ENCODE data around the gene AGFG1. TPM values are rescaled to one million over a fixed set of nuclear protein-coding genes. Genes with fewer than 3 reads are reported as not detected.
"Not testable (repeated sequence)": the region's sequence is repeated elsewhere in the genome, so short reads cannot be mapped to it uniquely, and the experiment has no call there.

Gene AGFG1
- total RNA-seq, 1 donor from 2014 or later: 74.5 TPM

DNA sequence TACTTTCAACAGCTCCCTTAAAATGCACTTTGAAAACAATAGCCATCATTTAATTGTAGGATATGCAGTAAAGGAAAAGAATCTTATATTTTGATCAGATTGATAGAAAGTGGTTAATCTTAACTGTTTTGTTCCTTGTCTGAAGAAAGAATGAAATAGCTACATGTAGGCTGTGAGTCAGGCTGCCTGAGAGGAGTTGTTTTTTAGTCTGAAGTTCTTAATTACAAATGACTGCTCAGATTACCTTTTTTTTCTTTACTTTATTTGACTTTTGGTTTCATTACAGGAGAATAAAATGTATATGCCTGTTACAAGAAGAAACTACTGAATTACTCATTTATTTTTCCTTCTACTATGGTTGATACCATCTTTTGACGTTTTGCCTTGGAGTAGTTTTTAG lies 56.8 kb downstream of the AGFG1 start:
- intact Hi-C loops (cut with micrococcal nuclease): no loop called here

DNA sequence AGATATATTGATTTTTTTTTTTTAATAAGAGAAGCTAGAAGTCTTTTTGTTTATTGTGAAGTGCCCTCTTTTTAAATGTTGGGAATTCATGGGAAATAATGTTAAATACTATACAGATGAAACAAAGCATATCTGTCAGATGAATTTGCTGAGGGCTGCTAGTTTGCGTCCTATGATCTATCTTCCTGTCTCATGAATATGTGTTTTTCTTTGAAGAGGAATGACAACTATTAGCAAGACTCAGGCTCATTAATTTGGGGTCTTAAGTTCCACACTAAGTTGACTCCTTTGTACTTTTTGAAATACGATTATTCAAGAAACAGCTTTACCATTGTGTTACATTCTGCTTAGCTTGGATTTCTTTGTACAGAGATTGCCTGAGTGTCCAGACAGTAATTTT lies 57.9 kb downstream of the AGFG1 start:
- intact Hi-C loops (cut with micrococcal nuclease): no loop called here

DNA sequence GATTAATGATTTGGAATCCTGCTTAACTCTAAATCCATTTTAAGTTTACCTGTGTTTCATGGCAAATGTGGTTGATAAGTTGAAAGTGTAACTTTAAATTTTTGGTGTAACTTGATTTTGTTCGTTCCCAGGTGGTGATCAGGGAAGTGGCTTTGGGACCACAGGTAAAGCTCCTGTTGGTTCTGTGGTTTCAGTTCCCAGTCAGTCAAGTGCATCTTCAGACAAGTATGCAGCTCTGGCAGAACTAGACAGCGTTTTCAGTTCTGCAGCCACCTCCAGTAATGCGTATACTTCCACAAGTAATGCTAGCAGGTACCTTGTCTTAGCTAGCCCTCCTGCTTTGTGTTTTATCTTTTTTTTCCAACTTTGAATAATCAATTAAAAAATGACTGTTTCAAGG lies 62.8 kb downstream of the AGFG1 start:
- intact Hi-C loops (cut with micrococcal nuclease): no loop called here

DNA sequence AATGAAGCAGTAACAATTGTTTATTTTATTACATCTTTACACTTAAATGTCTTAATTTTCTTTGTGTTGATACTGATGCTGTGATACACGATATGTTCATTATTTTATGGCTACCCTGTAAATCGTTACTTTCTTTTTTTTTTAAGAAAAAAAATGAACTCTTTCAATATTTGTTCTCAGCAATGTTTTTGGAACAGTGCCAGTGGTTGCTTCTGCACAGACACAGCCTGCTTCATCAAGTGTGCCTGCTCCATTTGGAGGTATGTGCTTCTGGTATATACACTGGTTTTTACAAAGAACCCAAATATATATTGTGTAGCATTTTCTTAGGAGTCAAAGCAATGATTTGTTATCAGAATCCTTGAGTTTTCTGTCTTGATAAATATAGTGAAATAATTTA lies 64.5 kb downstream of the AGFG1 start:
- intact Hi-C loops (cut with micrococcal nuclease): no loop called here

DNA sequence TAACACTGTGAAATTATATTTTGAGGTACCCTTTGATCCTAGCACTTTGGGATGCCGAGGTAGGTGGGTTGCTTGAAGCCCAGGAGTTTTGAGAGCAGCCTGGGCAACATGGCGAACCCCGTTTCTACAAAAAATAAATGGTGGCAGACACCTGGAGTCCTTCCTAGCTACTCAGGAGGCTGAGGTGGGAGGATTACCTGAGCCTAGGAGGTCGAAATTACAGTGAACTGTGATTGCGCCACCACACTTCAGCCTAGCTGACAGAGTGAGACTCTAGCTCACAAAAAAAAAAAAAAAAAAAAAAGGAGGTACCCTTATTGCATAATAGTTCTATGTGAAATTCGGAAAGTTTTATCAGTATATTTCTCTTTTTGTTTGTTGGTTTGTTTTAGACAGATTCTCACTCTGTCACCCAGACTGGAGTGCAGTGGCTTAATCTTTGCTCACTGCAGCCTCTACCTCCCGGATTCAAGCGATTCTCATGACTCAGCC lies 67.6 kb downstream of the AGFG1 start:
- intact Hi-C loops (cut with micrococcal nuclease): no loop called here

DNA sequence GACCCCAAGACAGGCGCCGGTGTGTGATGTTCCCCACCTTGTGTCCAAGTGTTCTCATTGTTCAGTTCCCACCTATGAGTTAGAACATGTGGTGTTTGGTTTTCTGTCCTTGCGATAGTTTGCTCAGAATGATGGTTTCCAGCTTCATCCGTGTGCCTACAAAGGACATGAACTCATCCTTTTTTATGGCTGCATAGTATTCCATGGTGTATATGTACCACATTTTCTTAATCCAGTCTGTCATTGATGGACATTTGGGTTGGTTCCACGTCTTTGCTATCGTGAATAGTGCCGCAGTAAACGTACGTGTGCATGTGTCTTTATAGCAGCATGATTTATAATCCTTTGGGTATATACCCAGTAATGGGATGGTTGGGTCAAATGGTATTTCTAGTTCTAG lies 68.4 kb downstream of the AGFG1 start:
- intact Hi-C loops (cut with micrococcal nuclease): not testable (repeated sequence)

DNA sequence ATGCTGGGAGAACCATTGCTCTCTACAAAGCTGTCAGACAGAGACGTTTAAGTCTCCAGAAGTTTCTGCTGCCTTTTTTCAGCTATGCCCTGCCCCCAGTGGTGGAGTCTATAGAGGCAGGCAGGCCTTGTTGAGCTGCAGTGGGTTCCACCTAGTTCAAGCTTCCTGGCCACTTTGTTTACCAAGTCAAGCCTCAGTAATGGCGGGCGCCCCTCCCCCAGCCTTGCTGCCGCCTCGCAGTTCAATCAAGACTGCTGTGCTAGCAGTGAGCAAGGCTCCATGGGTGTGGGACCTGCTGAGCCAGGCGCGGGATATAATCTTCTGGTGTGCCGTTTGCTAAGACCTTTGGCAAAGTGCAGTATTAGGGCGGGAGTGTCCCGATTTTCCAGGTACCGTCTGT lies 74.0 kb downstream of the AGFG1 start:
- intact Hi-C loops (cut with micrococcal nuclease): no loop called here

DNA sequence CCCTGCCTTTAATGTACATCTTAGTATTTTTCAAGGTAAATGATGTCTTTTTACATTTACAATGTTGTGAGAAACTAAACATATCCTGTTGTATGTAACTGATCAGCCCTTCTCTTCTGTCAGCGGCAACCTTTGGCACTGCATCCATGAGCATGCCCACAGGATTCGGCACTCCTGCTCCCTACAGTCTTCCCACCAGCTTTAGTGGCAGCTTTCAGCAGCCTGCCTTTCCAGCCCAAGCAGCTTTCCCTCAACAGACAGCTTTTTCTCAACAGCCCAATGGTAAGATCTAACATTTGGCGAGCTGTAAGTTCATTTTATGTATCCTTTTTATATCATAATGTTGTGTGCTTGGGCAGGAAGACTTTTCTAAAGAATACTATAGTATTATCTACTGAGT lies 79.9 kb downstream of the AGFG1 start:
- intact Hi-C loops (cut with micrococcal nuclease): no loop called here

DNA sequence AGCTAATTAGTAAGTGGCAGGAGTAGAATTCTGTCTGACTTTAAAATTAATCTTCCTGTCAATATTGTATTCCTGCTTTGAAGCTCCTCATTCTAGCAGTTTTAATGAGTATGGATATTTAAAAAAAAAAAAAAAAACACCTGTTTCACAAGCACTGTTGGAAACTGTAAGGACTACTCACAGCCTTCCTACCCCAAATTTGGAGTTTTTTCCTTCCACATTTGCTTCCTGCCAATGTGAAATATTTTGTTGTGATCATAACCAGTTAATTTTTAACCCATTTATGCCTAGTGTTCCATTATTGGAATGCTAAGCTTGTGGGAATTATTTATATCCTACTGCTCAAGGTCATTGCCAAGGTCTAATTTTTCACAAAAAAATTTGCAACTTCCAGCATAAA lies 90.6 kb downstream of the AGFG1 start:
- intact Hi-C loops (cut with micrococcal nuclease): no loop called here

DNA sequence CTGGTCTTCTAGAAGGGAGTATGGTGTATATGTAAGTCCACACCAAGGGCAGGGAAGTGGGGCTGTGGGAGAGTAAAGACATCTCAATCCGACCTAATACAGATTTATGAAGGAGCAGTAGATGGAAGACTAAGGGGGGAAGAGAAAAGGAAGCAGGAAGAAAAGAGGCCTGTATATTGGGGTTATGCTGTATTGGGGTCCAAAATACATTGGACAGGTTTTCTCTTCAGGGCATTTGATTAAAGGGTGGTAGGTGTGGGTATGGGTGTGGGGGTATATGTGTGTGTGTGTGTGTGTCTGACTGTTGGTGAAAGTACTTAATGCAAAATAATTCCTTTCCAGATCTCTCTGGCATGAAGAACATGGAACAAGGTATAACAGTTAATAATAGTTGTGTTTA lies 93.1 kb downstream of the AGFG1 start:
- intact Hi-C loops (cut with micrococcal nuclease): no loop called here

DNA sequence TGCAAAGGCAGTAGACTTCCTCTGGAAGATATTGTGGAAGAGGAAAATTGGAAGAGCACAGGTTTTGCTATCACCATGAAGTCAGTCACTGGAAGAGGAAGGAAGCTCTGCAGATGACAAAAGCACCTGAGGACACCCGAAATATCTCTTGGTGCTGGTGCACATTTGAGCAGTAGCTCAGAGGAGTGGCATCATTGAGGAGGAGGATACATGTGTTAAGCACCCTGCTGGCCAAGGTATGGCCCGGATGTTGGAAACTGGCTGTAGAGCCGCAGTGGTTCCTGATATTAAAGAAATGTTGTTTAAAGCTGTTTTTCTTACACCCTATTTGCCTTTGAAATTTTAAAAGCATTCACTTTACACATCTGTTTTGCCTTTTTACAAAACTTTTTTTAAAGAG lies 94.1 kb downstream of the AGFG1 start:
- intact Hi-C loops (cut with micrococcal nuclease): no loop called here

DNA sequence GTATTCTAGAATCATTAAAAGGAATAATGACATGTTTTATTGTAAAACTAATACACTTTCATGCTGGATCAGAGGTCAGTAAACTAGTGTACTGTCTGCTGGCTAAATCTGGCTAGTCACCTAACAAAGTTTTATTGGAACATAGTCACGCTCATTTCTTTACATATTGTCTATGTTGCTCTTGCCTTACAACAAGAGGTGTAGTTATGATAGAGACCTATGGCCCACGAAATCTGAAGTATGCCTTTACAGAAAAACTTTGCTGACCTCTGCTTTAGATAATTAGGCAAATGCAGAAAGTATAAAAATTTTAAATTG lies 96.9 kb downstream of the AGFG1 start:
- intact Hi-C loops (cut with micrococcal nuclease): no loop called here

DNA sequence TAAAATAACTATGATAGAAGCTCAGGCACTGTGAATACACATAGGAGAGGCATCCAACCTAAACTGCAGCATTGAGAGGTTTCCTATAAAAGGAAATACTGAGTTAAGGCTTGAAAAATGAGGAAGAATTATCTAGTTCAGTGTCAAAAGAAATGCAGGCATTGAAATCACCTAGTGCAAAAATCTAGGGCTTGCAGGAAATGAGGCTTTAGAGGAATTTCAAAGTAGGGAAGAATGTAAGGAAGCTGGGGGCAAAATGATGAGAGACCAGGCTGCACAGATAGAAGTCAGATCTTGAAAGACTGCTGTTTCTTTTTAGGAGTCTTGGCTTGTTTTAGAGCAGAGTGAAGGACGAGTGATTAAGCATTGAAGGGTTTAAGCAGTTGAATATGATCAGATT lies 98.7 kb downstream of the AGFG1 start:
- intact Hi-C loops (cut with micrococcal nuclease): no loop called here

DNA sequence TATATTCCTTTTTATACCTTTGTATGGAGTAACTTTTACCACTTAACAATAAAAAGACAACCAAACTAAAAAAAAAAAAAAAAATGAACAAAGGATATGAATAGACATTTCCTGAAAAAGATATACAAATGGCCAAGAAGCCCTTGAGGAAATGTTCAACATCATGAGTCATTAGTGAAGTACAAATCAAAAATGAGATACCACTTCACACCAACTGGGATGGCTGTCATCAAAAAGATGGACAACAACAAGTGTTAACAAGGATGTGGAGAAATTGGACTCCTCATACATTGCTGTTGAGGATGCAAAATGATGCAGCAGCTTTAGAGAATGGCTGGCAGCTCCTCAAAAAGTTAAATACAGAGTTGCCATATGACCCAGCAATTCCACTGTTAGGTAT lies 104.2 kb downstream of the AGFG1 start:
- intact Hi-C loops (cut with micrococcal nuclease): no loop called here

DNA sequence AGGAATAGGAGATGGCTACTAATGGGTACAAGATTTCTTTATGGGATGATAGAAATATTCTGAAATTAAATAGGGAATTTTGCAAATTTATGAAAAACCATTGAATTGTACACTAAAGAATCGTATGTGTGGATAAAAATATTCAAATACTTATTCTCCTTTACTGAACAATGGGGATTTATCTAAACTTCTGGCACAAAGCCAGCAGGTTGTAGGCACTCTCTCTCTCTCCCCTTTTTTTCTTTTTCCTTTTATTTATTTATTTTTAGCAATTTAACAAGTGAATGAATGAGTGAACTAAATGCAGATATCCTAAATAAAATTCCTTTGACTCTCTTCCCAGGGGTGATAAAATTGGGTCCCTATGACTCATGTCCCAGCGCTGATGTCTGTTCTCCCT lies 104.9 kb downstream of the AGFG1 start:
- intact Hi-C loops (cut with micrococcal nuclease): no loop called here

DNA sequence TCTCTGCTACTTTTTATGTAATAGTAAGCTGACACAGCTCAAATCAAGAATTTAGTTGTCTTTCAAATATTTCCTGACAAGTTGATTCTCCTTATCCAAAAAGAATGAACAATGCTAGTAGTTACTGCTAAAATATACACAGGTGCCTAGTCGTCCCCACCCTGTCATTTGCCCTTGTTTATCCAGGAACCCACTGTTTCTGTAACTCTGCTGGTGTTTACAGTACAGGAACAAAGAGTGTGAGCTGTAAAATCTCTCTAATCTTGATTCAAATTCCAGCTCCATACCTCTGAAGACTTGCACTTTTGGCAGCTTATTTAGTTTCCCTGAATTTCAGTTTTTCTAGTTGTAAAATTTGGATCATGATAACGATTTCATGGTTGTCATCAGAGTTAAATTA lies 105.6 kb downstream of the AGFG1 start:
- intact Hi-C loops (cut with micrococcal nuclease): no loop called here

DNA sequence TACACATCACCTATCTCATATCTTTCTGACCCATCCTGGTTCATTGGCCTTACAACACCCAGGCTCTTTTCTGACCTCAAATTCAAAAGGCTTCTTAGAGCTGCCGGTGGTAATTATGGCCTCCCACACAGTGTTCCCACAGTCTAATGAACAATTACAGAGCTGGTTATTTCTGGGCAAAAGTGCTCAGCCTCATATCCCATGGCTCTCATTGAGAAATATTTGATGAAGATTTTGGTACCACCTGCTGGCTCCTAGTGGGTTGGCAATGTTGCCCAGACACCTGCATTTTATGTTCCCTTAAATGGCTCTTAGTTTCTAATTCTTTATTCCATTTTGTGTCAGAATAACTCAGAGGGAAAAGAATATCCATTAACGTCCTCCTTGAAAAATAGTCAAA lies 106.7 kb downstream of the AGFG1 start:
- intact Hi-C loops (cut with micrococcal nuclease): no loop called here

DNA sequence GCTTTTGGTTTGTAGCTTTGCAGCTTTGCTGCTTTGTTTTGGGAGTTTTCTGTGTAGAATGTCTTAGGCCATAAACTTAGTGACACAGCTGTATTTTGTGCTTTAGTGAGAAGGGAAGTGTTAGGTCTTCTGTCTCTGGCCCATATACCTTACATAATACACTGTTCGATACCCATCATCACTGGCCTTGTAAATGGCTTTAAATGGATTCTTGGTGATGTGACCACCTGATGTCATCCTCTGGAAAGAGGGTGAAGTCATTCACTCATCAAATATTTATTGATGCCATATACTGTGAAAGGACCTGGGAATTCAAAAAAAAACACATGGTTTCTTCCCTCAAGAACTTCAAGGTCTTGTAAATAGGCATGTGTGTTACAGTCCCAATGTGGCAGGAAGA lies 107.8 kb downstream of the AGFG1 start:
- intact Hi-C loops (cut with micrococcal nuclease): no loop called here

DNA sequence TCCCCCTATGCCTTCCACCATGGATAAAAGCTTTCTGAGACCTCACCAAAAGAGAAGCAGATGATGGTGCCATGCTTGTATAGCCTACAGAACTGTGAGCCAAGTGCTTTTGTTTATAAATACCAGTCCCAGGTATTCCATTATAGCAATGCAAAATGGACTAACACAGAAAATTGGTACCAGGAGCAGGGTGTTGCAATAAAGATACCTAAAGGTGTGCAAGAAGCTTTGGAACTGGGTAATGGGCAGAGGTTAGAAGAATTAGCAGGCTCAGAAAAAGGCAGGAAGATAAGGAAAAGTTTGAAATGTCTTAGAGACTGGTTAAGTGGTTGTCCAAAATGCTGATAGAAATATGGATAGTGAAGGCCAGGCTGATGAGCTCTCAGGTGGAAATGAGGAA lies 110.4 kb downstream of the AGFG1 start:
- intact Hi-C loops (cut with micrococcal nuclease): no loop called here

DNA sequence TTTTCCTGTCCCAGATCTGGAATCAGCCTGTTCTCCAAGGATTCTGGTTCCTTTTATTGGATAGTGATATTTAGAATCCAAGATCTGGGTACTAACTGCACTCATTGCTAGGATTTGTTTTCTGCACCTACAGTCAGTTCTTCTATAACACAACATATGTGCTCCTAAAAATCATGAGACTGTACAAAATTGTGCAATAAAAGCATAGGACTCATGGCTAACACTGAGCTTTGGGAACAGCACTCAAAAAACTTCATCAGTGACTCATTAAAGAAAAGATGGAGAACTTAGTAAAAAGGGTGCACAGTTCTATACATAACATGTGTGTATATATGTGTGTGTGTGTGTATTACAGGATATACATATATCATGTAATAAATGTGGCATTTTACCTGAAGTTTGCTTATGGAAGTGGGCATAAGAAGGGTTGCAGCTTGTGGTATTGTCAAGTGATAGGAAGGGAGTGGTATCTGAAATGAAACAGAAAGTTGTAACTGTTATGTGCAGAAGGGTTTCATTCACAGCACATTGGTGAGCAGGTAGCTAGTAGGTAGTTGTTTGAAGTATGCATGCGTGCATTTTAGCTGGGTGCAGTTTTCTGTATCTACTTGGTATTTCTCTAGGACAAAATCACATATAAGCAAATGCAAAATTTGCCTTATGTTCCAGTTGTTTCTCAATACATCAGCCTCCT lies 120.9 kb downstream of the AGFG1 start:
- intact Hi-C loops (cut with micrococcal nuclease): no loop called here

DNA sequence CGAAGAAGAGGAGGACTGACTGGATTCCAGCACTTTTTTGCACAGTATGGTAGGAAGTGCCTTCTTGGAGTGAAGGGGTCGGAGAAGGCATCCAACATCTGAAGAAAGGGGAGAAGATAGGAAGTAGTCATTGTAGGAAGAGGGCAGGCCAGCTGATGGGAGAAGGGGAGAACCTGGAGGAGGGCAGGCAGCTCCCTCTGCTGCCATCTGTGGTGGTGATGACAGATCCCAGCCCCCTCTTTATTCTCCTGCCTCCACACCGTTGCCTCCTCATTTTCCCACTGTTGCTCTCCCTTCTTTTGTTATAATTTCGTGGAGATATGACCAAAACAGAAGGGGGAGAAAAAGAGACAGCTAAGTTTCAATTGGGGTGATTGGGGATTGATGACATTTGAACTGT lies 123.8 kb downstream of the AGFG1 start:
- intact Hi-C loops (cut with micrococcal nuclease): no loop called here

DNA sequence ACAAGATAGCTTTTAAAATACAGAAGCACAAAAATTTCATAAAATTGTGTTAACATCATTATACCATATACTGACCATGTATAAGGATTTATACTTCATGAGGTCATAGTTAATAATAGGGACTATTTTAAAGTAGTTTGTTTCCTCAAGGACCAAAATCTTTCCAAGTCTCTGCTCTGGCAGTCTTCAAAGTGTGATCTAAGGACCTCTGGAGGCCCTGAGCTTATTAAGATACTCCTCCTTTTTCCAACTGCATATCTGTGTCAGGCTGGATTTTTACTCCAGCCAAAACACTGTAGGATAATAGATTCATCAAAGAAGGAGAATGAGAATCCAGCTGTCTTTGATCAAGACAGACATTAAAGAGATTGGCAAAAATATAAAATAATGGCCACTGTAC lies 125.1 kb downstream of the AGFG1 start:
- intact Hi-C loops (cut with micrococcal nuclease): no loop called here

DNA sequence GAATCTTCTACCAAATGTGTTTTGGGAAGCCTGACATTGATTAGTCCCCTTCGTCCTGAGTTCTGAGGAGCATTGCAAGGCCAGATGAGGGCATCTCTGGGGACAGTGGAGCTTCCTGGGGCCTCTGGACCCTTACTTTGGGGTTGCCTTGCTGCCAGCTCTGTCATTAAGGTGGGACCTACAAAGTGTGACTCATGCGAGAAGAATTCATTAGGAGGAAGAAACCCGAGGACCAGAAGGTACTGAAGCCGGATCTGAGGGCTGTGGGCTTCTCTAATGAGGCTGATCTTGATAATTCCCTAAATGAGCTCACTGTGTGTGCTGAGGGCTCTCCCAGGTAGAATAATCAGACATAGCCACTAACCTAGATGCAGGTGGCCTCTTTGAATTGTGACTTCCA lies 126.0 kb downstream of the AGFG1 start:
- intact Hi-C loops (cut with micrococcal nuclease): no loop called here

Measured in T-helper 2 cell treated with Interferon-gamma antibody and Interleukin-4, amounts not matched to agents 100 ng/mL and 5 ng/mL, for 36 hours (primary cell).